CD14-positive monocyte (primary cell): Measurements from ENCODE around the gene CACNA1C. TPM values are rescaled to one million over a fixed set of nuclear protein-coding genes. Genes with fewer than 3 reads are reported as not detected.

Experiments used
- DNase-seq, 3 donors: peaks; one replicate each; pipeline ENCODE4 v3.0.0-alpha.2; 2011 to 2022
- H2AFZ ChIP-seq: 2 replicates; pipeline ENCODE4 v1.6.0; 2012; ENCODE audit warnings: mild to moderate bottlenecking, low read depth, low read length, inconsistent platforms; ENCODE audit not compliant: insufficient read depth, poor library complexity, severe bottlenecking
- H3K27ac ChIP-seq, 2 donors: 1 replicate in 1 of 2; 2 replicates in 1 of 2; pipeline ENCODE4 v1.5.1; 2012 to 2013; ENCODE audit warnings: low read length in 2 of 2, control low read depth in 1 of 2, inconsistent platforms in 1 of 2, low read depth in 1 of 2, mild to moderate bottlenecking in 1 of 2
- H3K27me3 ChIP-seq, 2 donors: one replicate each; pipeline versions ENCODE4 v1.6.0 to v1.6.1; 2011 to 2013; ENCODE audit warnings: low read length in 2 of 2; ENCODE audit not compliant: control insufficient read depth in 2 of 2, insufficient read depth in 2 of 2
- H3K36me3 ChIP-seq, 2 donors: replicated peaks in 1 of 2; 1 replicate in 1 of 2; 2 replicates in 1 of 2; pipeline versions ENCODE4 v1.5.1 to v1.6.1; 2012 to 2013; ENCODE audit warnings: low read length in 2 of 2, control low read depth in 1 of 2, inconsistent platforms in 1 of 2, mild to moderate bottlenecking in 1 of 2; ENCODE audit not compliant: insufficient read depth in 2 of 2, control insufficient read depth in 1 of 2
- H3K4me1 ChIP-seq, 2 donors: 1 replicate in 1 of 2; 2 replicates in 1 of 2; pipeline versions ENCODE4 v1.5.1 to v1.6.1; 2012 to 2013; ENCODE audit warnings: low read length in 2 of 2, control low read depth in 1 of 2, inconsistent platforms in 1 of 2, mild to moderate bottlenecking in 1 of 2, moderate library complexity in 1 of 2; ENCODE audit not compliant: insufficient read depth in 2 of 2, control insufficient read depth in 1 of 2
- H3K4me2 ChIP-seq: replicated peaks from 2 replicates; pipeline ENCODE3; 2012; ENCODE audit warnings: low read length, moderate library complexity, mild to moderate bottlenecking; ENCODE audit not compliant: poor library complexity, severe bottlenecking; ENCODE audit errors: extremely low read depth
- H3K4me3 ChIP-seq, 3 experiments: fragments of 200-600 bp in 1 of 3; sonication (generic) in 1 of 3; replicated peaks in 1 of 3; 1 replicate in 2 of 3; 2 replicates in 1 of 3; pipeline ENCODE4 v1.5.1; 2011 to 2013; ENCODE audit warnings: low read length in 3 of 3, mild to moderate bottlenecking in 3 of 3, control low read depth in 2 of 3, low read depth in 2 of 3, inconsistent platforms in 1 of 3, moderate library complexity in 1 of 3
- H3K79me2 ChIP-seq: 2 replicates; pipeline ENCODE4 v1.6.0; 2012; ENCODE audit warnings: mild to moderate bottlenecking, control low read depth, inconsistent platforms, low read length, moderate library complexity; ENCODE audit not compliant: insufficient read depth
- H3K9ac ChIP-seq: 2 replicates; pipeline ENCODE4 v1.6.0; 2017; ENCODE audit warnings: low read length, mild to moderate bottlenecking; ENCODE audit not compliant: insufficient read depth, poor library complexity, severe bottlenecking
- H3K9me3 ChIP-seq, 2 donors: replicated peaks in 1 of 2; 1 replicate in 1 of 2; 2 replicates in 1 of 2; pipeline versions ENCODE4 v1.5.1 to v1.6.1; 2012 to 2013; ENCODE audit warnings: low read length in 2 of 2, control low read depth in 1 of 2; ENCODE audit not compliant: control insufficient read depth in 1 of 2, insufficient read depth in 1 of 2
- H4K20me1 ChIP-seq: 2 replicates; pipeline ENCODE4 v1.6.0; 2012; ENCODE audit warnings: mild to moderate bottlenecking, low read length, control low read depth, moderate library complexity; ENCODE audit not compliant: insufficient read depth
- H3K27ac Mint-ChIP-seq, 7 donors: one replicate each; pipeline ENCODE4 v1.8.0; 2020; ENCODE audit warnings: mild to moderate bottlenecking in 7 of 7, mixed read lengths in 7 of 7, moderate library complexity in 6 of 7, inconsistent platforms in 2 of 7
- H3K27me3 Mint-ChIP-seq, 3 donors: one replicate each; pipeline ENCODE4 v1.8.0; 2021 to 2022; ENCODE audit warnings: low read depth in 3 of 3, mild to moderate bottlenecking in 3 of 3, mixed read lengths in 3 of 3, moderate library complexity in 3 of 3, inconsistent platforms in 1 of 3
- H3K36me3 Mint-ChIP-seq, 2 donors: one replicate each; pipeline ENCODE4 v1.8.0; 2020; ENCODE audit warnings: mixed read lengths in 2 of 2, inconsistent platforms in 1 of 2, mild to moderate bottlenecking in 1 of 2
- H3K4me1 Mint-ChIP-seq: one replicate; pipeline ENCODE4 v1.8.0; 2020; ENCODE audit warnings: mild to moderate bottlenecking, mixed read lengths
- H3K4me3 Mint-ChIP-seq, 2 donors: one replicate each; pipeline ENCODE4 v1.8.0; 2020; ENCODE audit warnings: mild to moderate bottlenecking in 2 of 2, mixed read lengths in 2 of 2, moderate library complexity in 1 of 2
- H3K9me3 Mint-ChIP-seq, 7 donors: one replicate each; pipeline ENCODE4 v1.8.0; 2020 to 2022; ENCODE audit warnings: mixed read lengths in 7 of 7, mild to moderate bottlenecking in 6 of 7, moderate library complexity in 6 of 7, inconsistent platforms in 2 of 7
- WGBS: methylation state at CpG from one replicate; pipeline ENCODE4 v1.1.5; 2013; ENCODE audit warnings: missing lambda C conversion rate; ENCODE audit not compliant: insufficient coverage; 5-methylcytosine and 5-hydroxymethylcytosine counted together
- intact Hi-C, 2 donors: fragments of 100-400 bp; cut with micrococcal nuclease; formaldehyde crosslinking; loops; one replicate each; pipeline versions ENCODE4 v1.15.0 to v1.15.1; 2023
- polyA plus RNA-seq, 3 donors: library from polyadenylated mRNA; depleted of rRNA in 1 of 3; unstranded in 2 of 3; stranded (reverse) in 1 of 3; fragments of 300-500 nt in 2 of 3; fragments of >200 nt in 1 of 3; fragmentation: Illumina TruSeq in 2 of 3; gene quantifications; 1 replicate in 2 of 3; 2 replicates in 1 of 3; pipeline ENCODE4 v1.2.3, GENCODE V29; 2012 to 2021
- TF ChIP-seq, protein P1 (sequence below): fragments of 200-600 bp; IDR thresholded peaks from one replicate; pipeline ENCODE4 v1.8.0; 2022; ENCODE audit warnings: antibody characterized with exemption, mild to moderate bottlenecking

The CACNA1C gene
- polyA plus RNA-seq, 3 donors, result not detected

- intact Hi-C loops, result no loop called here
- peaks cover 0 to 5% (median 4%) of the 10 kb centered on the region in 3 donors for H3K27me3 Mint-ChIP-seq
- H3K27ac Mint-ChIP-seq, result no peak overlapping the region
- TF ChIP-seq, protein P1, sequence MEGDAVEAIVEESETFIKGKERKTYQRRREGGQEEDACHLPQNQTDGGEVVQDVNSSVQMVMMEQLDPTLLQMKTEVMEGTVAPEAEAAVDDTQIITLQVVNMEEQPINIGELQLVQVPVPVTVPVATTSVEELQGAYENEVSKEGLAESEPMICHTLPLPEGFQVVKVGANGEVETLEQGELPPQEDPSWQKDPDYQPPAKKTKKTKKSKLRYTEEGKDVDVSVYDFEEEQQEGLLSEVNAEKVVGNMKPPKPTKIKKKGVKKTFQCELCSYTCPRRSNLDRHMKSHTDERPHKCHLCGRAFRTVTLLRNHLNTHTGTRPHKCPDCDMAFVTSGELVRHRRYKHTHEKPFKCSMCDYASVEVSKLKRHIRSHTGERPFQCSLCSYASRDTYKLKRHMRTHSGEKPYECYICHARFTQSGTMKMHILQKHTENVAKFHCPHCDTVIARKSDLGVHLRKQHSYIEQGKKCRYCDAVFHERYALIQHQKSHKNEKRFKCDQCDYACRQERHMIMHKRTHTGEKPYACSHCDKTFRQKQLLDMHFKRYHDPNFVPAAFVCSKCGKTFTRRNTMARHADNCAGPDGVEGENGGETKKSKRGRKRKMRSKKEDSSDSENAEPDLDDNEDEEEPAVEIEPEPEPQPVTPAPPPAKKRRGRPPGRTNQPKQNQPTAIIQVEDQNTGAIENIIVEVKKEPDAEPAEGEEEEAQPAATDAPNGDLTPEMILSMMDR, result no peak
- no peaks in the 10 kb centered on the region for H3K27me3 ChIP-seq
- H3K27ac ChIP-seq, result no peak overlapping the region
- H3K4me1 ChIP-seq, result no peaks in the 10 kb centered on the region
- H3K9me3 Mint-ChIP-seq, result peaks cover 0 to 1% (median 0%) of the 10 kb centered on the region in 7 donors
- H3K4me3 Mint-ChIP-seq, result no peak overlapping the region
- H3K9ac ChIP-seq, result no peak overlapping the region
- H3K4me2 ChIP-seq, result no peak overlapping the region
- no peaks in the 10 kb centered on the region for H3K36me3 Mint-ChIP-seq
- 100% methylated on average over 1 of the region's 3 CpGs for WGBS
- no peaks in the 10 kb centered on the region for H4K20me1 ChIP-seq
- no peaks in the 10 kb centered on the region for H3K9me3 ChIP-seq
- H2AFZ ChIP-seq, result no peak overlapping the region
- no peak overlapping the region for H3K4me3 ChIP-seq
- H3K79me2 ChIP-seq, result no peaks in the 10 kb centered on the region
- H3K4me1 Mint-ChIP-seq, result peaks cover 2% of the 10 kb centered on the region
- H3K36me3 ChIP-seq, result no peaks in the 10 kb centered on the region
- no peak for DNase-seq
These were observed 96.3 kb downstream of the CACNA1C start for GRCh38 chr12:2149091-2149490.

DNA sequence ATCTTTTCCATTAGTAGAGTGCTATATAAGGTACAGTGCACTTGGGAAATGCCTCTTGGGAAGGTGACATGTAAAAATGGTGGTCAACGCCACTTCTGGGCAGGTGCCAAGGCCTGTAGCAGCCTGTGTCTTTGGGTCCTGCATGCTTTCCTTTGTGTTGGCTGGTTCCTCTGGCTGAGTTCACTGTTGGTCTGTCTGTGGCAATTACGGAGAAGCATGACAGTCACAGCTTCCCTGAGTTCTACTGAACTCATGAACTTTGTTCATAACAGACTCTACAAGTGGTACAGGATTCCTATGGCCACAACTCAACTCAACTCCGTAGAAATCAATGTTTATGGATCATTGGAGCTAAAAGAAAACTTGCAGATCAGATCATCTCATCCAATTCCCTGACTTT, 98.0 kb downstream of the CACNA1C start:
- Histone ChIP-seq H4K20me1 (no peaks in the 10 kb centered on the region), H3K27ac (no peak overlapping the region), H3K79me2 (no peaks in the 10 kb centered on the region), H2AFZ (no peak overlapping the region), H3K4me2 (no peak overlapping the region), H3K4me3 (no peak overlapping the region), H3K9me3 (no peaks in the 10 kb centered on the region), H3K36me3 (no peaks in the 10 kb centered on the region), H3K9ac (no peak overlapping the region), H3K4me1 (no peaks in the 10 kb centered on the region), H3K27me3 (no peaks in the 10 kb centered on the region)
- H3K9me3 Mint-ChIP-seq, result peaks cover 0 to 1% (median 0%) of the 10 kb centered on the region in 7 donors
- WGBS, result 83% methylated on average over 2 of the region's 3 CpGs
- no peak for DNase-seq
- no peak overlapping the region for H3K27ac Mint-ChIP-seq
- TF ChIP-seq, protein P1, result no peak
- peaks cover 2% of the 10 kb centered on the region for H3K4me1 Mint-ChIP-seq
- no peak overlapping the region for H3K4me3 Mint-ChIP-seq
- intact Hi-C loops, result no loop called here
- peaks cover 2 to 4% (median 2%) of the 10 kb centered on the region in 3 donors for H3K27me3 Mint-ChIP-seq
- no peaks in the 10 kb centered on the region for H3K36me3 Mint-ChIP-seq
